ENCODE results near the gene FCRL4.

- TF ChIP-seq, protein P1, sequence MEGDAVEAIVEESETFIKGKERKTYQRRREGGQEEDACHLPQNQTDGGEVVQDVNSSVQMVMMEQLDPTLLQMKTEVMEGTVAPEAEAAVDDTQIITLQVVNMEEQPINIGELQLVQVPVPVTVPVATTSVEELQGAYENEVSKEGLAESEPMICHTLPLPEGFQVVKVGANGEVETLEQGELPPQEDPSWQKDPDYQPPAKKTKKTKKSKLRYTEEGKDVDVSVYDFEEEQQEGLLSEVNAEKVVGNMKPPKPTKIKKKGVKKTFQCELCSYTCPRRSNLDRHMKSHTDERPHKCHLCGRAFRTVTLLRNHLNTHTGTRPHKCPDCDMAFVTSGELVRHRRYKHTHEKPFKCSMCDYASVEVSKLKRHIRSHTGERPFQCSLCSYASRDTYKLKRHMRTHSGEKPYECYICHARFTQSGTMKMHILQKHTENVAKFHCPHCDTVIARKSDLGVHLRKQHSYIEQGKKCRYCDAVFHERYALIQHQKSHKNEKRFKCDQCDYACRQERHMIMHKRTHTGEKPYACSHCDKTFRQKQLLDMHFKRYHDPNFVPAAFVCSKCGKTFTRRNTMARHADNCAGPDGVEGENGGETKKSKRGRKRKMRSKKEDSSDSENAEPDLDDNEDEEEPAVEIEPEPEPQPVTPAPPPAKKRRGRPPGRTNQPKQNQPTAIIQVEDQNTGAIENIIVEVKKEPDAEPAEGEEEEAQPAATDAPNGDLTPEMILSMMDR (IDR thresholded peaks at IDR 0.05): no peak
- TF ChIP-seq POLR2AphosphoS5 (IDR thresholded peaks at IDR 0.05) (no peak), POLR2A (IDR thresholded peaks at IDR 0.05) (no peak), EP300 (IDR thresholded peaks at IDR 0.05) (no peak)
Measured at GRCh38 chr1:157600236-157600635, 2.4 kb upstream of the FCRL4 start.
